Measurements from ENCODE around the gene RC3H2. TPM values are rescaled to one million over a fixed set of nuclear protein-coding genes. Genes with fewer than 3 reads are reported as not detected.
A peak's percentile ranks its signal among the peaks of the same experiment; 100 is the strongest.

Gene RC3H2, protein sequence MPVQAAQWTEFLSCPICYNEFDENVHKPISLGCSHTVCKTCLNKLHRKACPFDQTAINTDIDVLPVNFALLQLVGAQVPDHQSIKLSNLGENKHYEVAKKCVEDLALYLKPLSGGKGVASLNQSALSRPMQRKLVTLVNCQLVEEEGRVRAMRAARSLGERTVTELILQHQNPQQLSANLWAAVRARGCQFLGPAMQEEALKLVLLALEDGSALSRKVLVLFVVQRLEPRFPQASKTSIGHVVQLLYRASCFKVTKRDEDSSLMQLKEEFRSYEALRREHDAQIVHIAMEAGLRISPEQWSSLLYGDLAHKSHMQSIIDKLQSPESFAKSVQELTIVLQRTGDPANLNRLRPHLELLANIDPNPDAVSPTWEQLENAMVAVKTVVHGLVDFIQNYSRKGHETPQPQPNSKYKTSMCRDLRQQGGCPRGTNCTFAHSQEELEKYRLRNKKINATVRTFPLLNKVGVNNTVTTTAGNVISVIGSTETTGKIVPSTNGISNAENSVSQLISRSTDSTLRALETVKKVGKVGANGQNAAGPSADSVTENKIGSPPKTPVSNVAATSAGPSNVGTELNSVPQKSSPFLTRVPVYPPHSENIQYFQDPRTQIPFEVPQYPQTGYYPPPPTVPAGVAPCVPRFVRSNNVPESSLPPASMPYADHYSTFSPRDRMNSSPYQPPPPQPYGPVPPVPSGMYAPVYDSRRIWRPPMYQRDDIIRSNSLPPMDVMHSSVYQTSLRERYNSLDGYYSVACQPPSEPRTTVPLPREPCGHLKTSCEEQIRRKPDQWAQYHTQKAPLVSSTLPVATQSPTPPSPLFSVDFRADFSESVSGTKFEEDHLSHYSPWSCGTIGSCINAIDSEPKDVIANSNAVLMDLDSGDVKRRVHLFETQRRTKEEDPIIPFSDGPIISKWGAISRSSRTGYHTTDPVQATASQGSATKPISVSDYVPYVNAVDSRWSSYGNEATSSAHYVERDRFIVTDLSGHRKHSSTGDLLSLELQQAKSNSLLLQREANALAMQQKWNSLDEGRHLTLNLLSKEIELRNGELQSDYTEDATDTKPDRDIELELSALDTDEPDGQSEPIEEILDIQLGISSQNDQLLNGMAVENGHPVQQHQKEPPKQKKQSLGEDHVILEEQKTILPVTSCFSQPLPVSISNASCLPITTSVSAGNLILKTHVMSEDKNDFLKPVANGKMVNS
- 10 to 100 TPM; 27.3 to 31.1 (median 28.4) TPM for total RNA-seq

DNA sequence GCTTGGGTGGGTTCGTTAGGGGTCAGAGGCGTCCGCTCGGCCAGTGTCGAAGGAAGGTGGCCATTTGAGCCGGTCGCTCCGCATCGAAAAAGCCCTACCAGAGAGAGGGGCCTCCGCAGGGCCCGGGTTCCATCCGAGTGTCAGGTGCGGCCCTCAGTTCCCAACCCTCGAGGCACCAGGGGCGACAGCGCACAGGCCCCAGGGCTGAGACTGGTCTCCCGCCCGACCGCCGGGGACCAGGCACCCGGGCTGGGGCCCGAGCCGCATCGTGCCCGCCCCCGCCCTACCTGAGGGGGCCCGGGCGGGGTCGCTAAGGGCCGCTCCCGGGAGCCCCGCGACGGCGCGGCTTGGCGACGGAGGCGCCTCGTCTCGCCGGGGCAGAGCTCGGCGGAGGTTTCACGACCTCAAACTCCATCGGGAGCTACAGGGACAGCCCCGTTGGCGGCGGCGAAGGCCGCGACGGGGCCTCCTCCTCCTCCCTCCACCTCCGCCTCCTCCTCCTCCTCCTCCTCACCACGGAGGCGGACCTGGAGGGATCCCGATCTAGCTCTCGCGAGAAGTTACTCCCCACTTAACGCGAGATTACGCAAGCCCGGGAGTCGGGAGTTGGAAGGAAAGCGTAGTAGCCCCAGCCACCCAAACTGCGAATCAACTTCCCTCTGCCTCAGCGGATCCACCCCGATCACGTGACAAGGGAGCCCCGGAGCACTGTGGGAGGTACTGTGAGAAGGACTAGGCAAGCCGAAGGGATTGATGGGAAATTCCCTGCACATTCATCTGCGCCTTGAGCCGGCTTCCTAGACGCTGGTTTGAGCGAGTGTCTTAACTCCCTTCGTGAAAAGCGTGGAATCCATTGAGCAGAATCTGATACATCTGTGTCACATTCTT, at the start of gene RC3H2:
Gene RC3H2 (minus strand): TSS at position 537 of the 888 bp plus-strand sequence. CDS start 7,850 bp downstream, outside the sequence.
- Mint-ChIP-seq H3K4me3 (peak within 1 kb of the TSS; percentile 92), H3K9me3 (no peaks in the 10 kb centered on the region), H3K27me3 (ENCODE audit: low read depth) (no peaks in the 10 kb centered on the region), H3K36me3 (ENCODE audit: insufficient read depth) (peaks cover 10% of the 10 kb centered on the region), H3K4me1 (ENCODE audit: low read depth) (peaks cover 27% of the 10 kb centered on the region)
- DNase-seq (peak; percentile 96), ATAC-seq (peak; percentile 91 to 93)

DNA sequence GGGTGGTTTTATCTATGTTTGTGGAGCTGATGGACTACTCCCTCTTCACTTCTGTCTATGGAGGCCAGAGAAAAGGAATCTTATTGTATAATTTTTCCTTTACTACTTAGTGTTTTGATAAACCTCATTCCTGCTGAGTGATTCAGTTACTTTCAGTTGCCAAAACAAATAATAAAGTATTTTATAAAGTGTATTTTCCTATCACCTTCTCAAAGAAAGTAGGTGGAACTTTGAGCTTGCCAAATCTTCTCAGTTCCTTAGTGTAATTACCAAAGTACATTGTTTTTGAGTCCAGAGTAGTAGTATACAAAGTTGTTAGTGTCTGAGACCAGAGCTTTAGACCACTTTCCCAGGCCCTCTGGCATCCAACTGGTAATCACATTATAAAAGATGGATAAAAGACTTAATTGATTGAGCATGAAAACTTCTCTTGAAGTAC, 49.1 kb upstream of the RC3H2 start:
- ATAC-seq (no peak), DNase-seq (no peak)
- H3K4me1 Mint-ChIP-seq (ENCODE audit: low read depth), result peaks cover 27% of the 10 kb centered on the region
- peaks cover 10% of the 10 kb centered on the region for H3K36me3 Mint-ChIP-seq (ENCODE audit: insufficient read depth)
- no peaks in the 10 kb centered on the region for H3K9me3 Mint-ChIP-seq
- no peaks in the 10 kb centered on the region for H3K27me3 Mint-ChIP-seq (ENCODE audit: low read depth)
- H3K4me3 Mint-ChIP-seq, result no peak overlapping the region

DNA sequence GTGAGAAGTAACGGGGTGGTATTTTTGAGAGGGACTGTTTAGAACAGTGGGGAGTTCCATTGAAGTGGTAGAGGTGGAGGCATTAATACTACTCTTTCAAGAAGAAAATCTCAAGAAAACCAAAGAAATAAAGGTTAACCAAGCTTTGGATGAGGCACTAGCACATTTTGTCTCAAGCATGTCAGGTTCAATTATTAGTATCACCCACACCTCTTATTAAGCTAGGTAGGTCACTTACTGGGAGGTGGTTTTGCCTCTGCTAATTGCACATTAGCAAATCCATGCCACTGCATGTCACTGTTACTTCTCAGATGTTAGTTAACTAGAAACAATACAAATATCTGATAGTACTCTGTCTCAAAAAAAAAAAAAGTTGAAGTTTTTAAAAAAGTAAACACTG, 45.9 kb upstream of the RC3H2 start:
- Mint-ChIP-seq H3K4me1 (ENCODE audit: low read depth) (peaks cover 48% of the 10 kb centered on the region), H3K4me3 (no peak overlapping the region), H3K36me3 (ENCODE audit: insufficient read depth) (peaks cover 10% of the 10 kb centered on the region), H3K27me3 (ENCODE audit: low read depth) (no peaks in the 10 kb centered on the region), H3K9me3 (no peaks in the 10 kb centered on the region)
- ATAC-seq, result no peak
- no peak for DNase-seq

DNA sequence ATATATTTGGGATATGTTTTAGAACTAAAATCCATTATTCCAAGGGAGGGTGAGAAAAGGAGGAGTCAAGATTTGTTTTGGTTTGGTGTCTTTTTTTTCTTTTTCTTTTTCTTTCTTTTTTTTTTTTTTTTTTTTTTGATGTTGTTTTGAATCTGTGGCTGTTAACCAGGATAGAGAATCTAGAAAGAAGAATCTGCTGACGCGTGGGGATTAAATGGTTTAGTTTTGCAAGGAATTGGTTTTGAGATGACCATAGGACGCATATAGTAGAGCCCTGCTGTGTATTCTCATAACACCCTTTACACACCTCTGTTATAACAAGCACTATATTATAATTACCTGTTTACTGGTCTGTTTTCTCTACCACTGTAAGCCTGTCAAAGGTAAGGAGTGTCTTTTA, 45.1 kb upstream of the RC3H2 start:
- DNase-seq (no peak), ATAC-seq (no peak)
- no peaks in the 10 kb centered on the region for H3K9me3 Mint-ChIP-seq
- H3K27me3 Mint-ChIP-seq (ENCODE audit: low read depth), result no peaks in the 10 kb centered on the region
- H3K4me3 Mint-ChIP-seq, result no peak overlapping the region
- H3K36me3 Mint-ChIP-seq (ENCODE audit: insufficient read depth), result peaks cover 10% of the 10 kb centered on the region
- H3K4me1 Mint-ChIP-seq (ENCODE audit: low read depth), result peaks cover 51% of the 10 kb centered on the region

DNA sequence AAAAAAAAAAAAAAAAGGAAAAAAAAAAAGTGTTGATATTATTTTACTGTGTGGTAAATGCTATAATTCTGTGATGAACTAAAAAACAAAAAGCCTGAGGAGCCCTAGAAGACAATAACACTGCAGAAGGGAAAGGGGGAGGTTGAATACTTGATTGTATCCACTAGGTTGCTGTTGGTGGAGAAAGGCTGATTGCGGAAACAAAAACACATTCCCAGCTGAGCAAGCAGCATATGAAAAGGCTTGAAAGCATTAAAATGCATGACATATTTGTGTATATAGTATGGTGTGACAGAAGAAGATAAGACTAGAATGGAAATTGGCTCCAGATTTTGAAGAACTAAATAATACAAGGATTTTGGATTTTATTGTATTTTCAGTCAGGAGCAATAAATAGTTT, 44.5 kb upstream of the RC3H2 start:
- peaks cover 10% of the 10 kb centered on the region for H3K36me3 Mint-ChIP-seq (ENCODE audit: insufficient read depth)
- no peak overlapping the region for H3K4me3 Mint-ChIP-seq
- DNase-seq, result no peak
- H3K4me1 Mint-ChIP-seq (ENCODE audit: low read depth), result peaks cover 46% of the 10 kb centered on the region
- H3K9me3 Mint-ChIP-seq, result no peaks in the 10 kb centered on the region
- no peaks in the 10 kb centered on the region for H3K27me3 Mint-ChIP-seq (ENCODE audit: low read depth)
- no peak for ATAC-seq

DNA sequence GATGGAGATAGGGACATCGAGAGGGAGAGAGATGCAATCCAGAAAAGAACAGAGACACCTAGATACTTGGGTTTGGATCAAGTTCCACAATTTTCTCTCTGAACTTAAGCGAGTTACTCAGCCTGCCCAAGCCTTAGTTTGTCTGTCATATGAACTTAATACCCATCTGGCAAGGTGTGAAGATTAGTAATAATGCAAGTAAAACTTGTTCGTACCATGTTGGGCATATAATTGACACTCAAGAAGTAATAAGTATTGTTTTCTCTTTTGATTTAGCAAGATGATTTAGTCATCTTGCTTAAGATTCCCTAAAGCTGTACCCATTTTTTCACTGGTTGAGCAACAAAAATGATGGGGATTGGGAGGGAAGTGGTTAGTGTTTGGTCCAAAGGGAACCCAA, 43.2 kb upstream of the RC3H2 start:
- peak overlapping the region; percentile 35 for H3K4me3 Mint-ChIP-seq
- no peak for DNase-seq

DNA sequence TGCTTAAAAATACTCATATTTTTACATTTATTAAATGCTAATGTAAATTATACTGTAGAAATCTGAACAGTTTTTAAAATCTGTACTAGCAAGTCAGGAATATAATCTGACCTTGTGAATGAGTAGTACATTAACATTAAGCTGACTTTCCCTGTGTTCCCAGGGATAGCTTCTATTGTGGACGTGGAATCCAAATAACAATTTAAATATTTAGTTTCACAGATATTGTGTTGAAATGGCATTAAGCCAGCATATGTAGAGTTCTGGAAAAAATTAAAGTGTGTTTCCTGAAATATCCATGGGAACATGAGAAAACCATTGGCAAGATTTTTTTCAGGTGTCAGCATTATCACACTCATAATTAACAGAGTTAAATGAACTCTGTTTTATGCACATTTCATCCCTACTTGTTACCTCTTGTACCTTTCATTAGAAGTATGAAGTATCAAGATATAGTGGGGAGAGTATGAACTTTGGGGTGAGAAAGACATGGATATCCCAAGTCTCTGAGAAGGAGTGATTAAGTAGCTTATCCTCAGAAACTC, 41.4 kb upstream of the RC3H2 start:
- Mint-ChIP-seq H3K9me3 (no peaks in the 10 kb centered on the region), H3K4me1 (ENCODE audit: low read depth) (peaks cover 50% of the 10 kb centered on the region), H3K27me3 (ENCODE audit: low read depth) (no peaks in the 10 kb centered on the region), H3K4me3 (no peak overlapping the region), H3K36me3 (ENCODE audit: insufficient read depth) (peaks cover 10% of the 10 kb centered on the region)
- no peak for DNase-seq
- no peak for ATAC-seq

More for the DNA sequence above, 43.2 kb upstream of the RC3H2 start:
- H3K9me3 Mint-ChIP-seq, result no peaks in the 10 kb centered on the region
- peaks cover 42% of the 10 kb centered on the region for H3K4me1 Mint-ChIP-seq (ENCODE audit: low read depth)
- peak; percentile 75 to 87 for ATAC-seq
- peaks cover 10% of the 10 kb centered on the region for H3K36me3 Mint-ChIP-seq (ENCODE audit: insufficient read depth)
- no peaks in the 10 kb centered on the region for H3K27me3 Mint-ChIP-seq (ENCODE audit: low read depth)

DNA sequence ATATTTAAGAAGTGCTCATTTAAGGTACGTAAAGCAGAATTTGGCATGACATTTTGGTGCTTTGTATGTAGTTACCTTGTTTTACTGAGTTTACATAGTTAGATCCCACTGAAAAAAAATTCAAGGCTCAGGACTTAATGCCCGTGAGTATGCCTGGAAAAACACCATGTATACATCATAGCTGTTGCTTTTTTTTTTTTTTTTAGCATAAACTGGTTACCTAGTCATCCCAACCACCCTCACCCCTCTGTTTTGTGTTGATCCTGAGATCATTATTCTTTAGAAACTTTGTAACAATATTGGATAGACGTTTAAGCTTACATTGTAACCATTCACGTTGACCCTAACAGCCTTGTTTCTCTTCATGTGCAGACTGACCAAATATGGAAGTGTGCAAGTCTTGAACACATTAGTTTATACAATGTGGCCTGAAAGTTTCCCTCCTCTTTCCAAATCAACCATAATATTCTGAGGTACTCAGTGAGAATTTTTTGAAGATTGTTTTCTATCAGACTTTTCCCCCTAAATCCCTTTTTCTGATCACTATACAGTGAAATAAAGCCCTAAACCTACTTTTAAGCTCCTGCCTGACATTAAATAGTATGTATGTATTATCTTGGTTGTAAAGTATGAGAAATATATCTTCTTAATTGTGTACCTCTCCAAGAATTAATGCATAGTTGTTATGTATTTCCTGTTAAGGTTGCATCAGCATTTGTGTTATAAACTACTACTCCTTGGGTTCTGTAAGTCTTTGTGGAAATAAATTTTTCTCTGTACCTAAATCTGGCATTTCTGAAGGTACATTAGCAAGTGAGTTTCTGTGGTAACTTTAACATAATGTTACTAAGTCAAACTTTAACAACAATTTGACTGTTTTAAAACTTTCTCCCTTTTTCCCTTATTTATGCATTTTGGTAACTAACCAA, 40.1 kb upstream of the RC3H2 start:
- ATAC-seq, result no peak
- no peak overlapping the region for H3K4me3 Mint-ChIP-seq
- H3K36me3 Mint-ChIP-seq (ENCODE audit: insufficient read depth), result peaks cover 8% of the 10 kb centered on the region
- no peaks in the 10 kb centered on the region for H3K9me3 Mint-ChIP-seq
- DNase-seq, result no peak
- peaks cover 51% of the 10 kb centered on the region for H3K4me1 Mint-ChIP-seq (ENCODE audit: low read depth)
- H3K27me3 Mint-ChIP-seq (ENCODE audit: low read depth), result no peaks in the 10 kb centered on the region

DNA sequence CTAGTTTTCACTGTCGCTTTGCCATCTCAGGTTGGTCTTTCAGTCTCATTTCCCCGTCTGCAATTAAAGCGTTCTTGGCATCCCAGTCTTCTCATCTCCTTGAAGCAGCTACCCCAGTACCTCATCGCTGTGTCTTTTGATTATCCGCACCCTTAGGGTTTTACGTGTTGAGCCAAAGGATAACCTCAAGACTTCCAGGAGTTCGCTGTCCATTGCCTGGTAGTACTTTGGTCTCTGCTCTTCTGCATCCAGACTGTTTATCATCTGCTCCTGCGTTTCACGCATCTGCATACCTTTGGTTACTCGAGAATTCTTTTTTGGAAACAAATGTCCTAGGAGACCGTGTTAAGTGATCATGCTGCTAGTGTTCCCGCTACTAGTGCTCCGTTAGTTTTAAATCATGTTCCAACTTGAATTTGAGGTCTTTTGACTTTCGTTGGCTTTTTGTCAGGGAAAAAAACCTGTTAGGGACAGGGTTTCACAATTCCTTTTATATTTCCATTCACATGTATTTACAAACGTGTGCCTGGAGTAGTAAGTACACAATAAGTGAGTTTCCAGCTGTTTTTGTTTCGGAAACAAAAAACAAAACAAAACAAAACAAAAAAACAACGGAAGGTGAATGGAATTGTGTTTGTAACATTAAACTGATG, 36.5 kb upstream of the RC3H2 start:
- no peaks in the 10 kb centered on the region for H3K9me3 Mint-ChIP-seq
- peaks cover 4% of the 10 kb centered on the region for H3K36me3 Mint-ChIP-seq (ENCODE audit: insufficient read depth)
- peaks cover 26% of the 10 kb centered on the region for H3K4me1 Mint-ChIP-seq (ENCODE audit: low read depth)
- DNase-seq (no peak), ATAC-seq (no peak)
- H3K4me3 Mint-ChIP-seq, result peak overlapping the region; percentile 89
- no peaks in the 10 kb centered on the region for H3K27me3 Mint-ChIP-seq (ENCODE audit: low read depth)

DNA sequence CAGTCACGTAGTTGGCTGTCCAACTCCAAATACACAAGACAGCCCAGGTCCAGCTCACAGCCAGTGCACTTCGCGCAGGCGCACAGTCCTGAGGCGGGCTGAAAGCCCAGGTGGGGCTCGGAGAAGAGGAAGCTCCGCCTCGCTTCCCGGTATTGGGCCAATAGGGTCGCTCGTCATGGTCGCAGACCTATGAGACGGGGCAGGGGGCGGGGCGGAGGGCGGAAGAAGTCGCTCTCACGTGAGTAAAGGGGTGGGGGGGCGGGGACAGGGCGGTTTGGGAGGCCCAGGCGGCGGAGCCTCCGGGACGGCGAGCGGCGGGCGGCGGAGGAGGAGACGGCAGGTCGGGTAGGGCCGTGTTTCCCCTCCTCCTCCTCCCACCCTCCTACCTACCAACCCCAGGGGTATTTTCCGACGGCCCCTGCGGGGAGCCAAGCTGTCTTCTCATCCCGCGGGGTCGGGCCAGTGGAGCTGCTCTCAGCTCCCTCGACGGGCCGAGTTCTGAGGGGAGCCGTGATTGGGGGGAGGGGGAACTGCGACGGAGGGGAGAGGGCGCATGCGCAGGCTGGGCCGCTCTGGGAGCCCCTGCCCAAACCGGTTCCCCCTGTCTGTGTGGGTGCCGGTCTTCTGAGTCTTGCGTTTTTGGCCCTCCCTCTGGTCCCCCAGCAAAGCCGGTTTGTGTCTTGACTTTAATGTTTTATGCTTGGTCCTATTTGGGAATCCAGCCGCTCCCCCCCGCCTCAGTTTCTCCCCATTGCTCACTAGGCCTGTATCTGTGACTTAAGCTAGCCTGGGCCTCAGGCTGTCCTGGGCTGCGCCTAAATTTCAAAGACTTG, 35.8 kb upstream of the RC3H2 start, which contains the start of gene RABGAP1:
Gene RABGAP1 (plus strand): TSS at position 272 of the 833 bp plus-strand sequence. CDS start 16,040 bp downstream, outside the sequence.
- H3K27me3 Mint-ChIP-seq (ENCODE audit: low read depth), result no peaks in the 10 kb centered on the region
- DNase-seq, result peak; percentile 98
- peak within 1 kb of the TSS; percentile 89 for H3K4me3 Mint-ChIP-seq
- peaks cover 26% of the 10 kb centered on the region for H3K4me1 Mint-ChIP-seq (ENCODE audit: low read depth)
- H3K9me3 Mint-ChIP-seq, result no peaks in the 10 kb centered on the region
- peak; percentile 99 for ATAC-seq
- H3K36me3 Mint-ChIP-seq (ENCODE audit: insufficient read depth), result peaks cover 6% of the 10 kb centered on the region

DNA sequence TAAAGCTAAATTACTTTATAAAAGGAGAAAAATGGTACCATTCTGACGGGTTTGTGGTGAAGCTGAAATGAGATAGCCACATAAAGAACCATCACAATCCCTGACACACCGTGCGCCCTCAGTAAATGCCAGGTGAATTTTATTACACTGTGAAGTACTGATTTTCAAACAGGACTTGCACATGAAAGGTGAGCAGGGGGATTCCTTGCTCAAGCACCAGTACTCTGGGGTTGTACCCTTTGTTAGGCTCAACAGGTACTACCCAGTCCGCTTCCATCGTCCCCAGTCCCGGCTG, 35.2 kb upstream of the RC3H2 start:
- Mint-ChIP-seq H3K4me3 (peak overlapping the region; percentile 89), H3K36me3 (ENCODE audit: insufficient read depth) (peaks cover 6% of the 10 kb centered on the region), H3K27me3 (ENCODE audit: low read depth) (no peaks in the 10 kb centered on the region), H3K4me1 (ENCODE audit: low read depth) (peaks cover 22% of the 10 kb centered on the region), H3K9me3 (no peaks in the 10 kb centered on the region)
- DNase-seq, result no peak
- no peak for ATAC-seq

Measured in activated T-cell treated with anti-CD3 and anti-CD28 coated beads, Interleukin-2, amount 50 U/mL, for 4 hours (primary cell).